IMR-90 (cell line): Measurements from ENCODE around the gene KLK10. TPM values are rescaled to one million over a fixed set of nuclear protein-coding genes. Genes with fewer than 3 reads are reported as not detected.

ENCODE experiments used
- ATAC-seq: fragments of 200-7000 bp; cut with Tn5 transposase; 2 replicates; pipeline ENCODE4 v1.9.1; 2020; ENCODE audit warnings: low read depth, mild to moderate bottlenecking, moderate library complexity
- BruUV-seq: library from RNA; stranded (reverse); fragments of 400-500 nt; replicated peaks from 2 replicates; lab custom pipeline; 2021; lab: Mats Ljungman, UMichigan
- CTCF ChIA-PET: fragments of 300-600 bp; formaldehyde crosslinking; extraction: SDS; loops from one replicate; lab custom pipeline; 2021; ENCODE audit warnings: antibody characterized with exemption; lab: Yijun Ruan, JAX
- POLR2A ChIA-PET: fragments of 300-600 bp; sonication (Branson Sonifier 250); formaldehyde crosslinking; loops from one replicate; lab custom pipeline; 2022; ENCODE audit warnings: antibody characterized with exemption; ENCODE audit not compliant: unreplicated experiment; lab: Charles Lee
- DNase-seq: peaks from one replicate; pipeline ENCODE4 v3.0.0; 2013
- H2AFZ ChIP-seq: replicated peaks from 2 replicates; pipeline ENCODE3; 2013; ENCODE audit warnings: low read length, mild to moderate bottlenecking; ENCODE audit not compliant: poor library complexity
- H2AK5ac ChIP-seq: 2 replicates; pipeline ENCODE4 v1.6.1; 2013; ENCODE audit warnings: low read depth, low read length, inconsistent platforms
- H2AK9ac ChIP-seq: replicated peaks from 2 replicates; pipeline ENCODE3; 2013; ENCODE audit warnings: mild to moderate bottlenecking, low read depth, low read length, moderate library complexity; ENCODE audit not compliant: poor library complexity
- H2BK120ac ChIP-seq: 2 replicates; pipeline ENCODE4 v1.6.1; 2013; ENCODE audit warnings: low read depth, low read length, inconsistent platforms
- H2BK15ac ChIP-seq: 3 replicates; pipeline ENCODE4 v1.6.1; 2013; ENCODE audit warnings: low read depth, low read length, inconsistent platforms
- H2BK20ac ChIP-seq: 2 replicates; pipeline ENCODE4 v1.6.1; 2013; ENCODE audit warnings: low read depth, mild to moderate bottlenecking, inconsistent platforms, low read length, moderate library complexity
- H2BK5ac ChIP-seq: 2 replicates; pipeline ENCODE4 v1.6.1; 2013; ENCODE audit warnings: mild to moderate bottlenecking, low read depth, low read length, inconsistent platforms; ENCODE audit not compliant: poor library complexity, severe bottlenecking
- H3K14ac ChIP-seq: replicated peaks from 2 replicates; pipeline ENCODE4 v1.6.1; 2013; ENCODE audit warnings: low read depth, low read length, inconsistent platforms
- H3K18ac ChIP-seq: 2 replicates; pipeline ENCODE4 v1.6.1; 2013; ENCODE audit warnings: low read depth, low read length, control low read depth
- H3K23ac ChIP-seq: 2 replicates; pipeline ENCODE4 v1.6.1; 2013; ENCODE audit warnings: low read depth, low read length, inconsistent platforms
- H3K27ac ChIP-seq: 2 replicates; pipeline ENCODE4 v1.5.1; 2013; ENCODE audit warnings: mild to moderate bottlenecking, control low read depth, low read length; ENCODE audit not compliant: insufficient read depth
- H3K27me3 ChIP-seq: 2 replicates; pipeline ENCODE4 v1.6.1; 2013; ENCODE audit warnings: low read length; ENCODE audit not compliant: control insufficient read depth, insufficient read depth
- H3K36me3 ChIP-seq: 2 replicates; pipeline ENCODE4 v1.6.1; 2013; ENCODE audit warnings: low read length, mixed read lengths; ENCODE audit not compliant: control insufficient read depth, insufficient read depth
- H3K4ac ChIP-seq: 2 replicates; pipeline ENCODE4 v1.6.1; 2013; ENCODE audit warnings: low read depth, low read length, inconsistent platforms
- H3K4me1 ChIP-seq: 2 replicates; pipeline ENCODE4 v1.6.1; 2013; ENCODE audit warnings: low read length, mixed read lengths; ENCODE audit not compliant: control insufficient read depth, insufficient read depth
- H3K4me2 ChIP-seq: 2 replicates; pipeline ENCODE4 v1.6.1; 2013; ENCODE audit warnings: low read depth, mild to moderate bottlenecking, control low read depth, low read length, moderate library complexity
- H3K4me3 ChIP-seq: 2 replicates; pipeline ENCODE4 v1.5.1; 2013; ENCODE audit warnings: low read depth, mild to moderate bottlenecking, control low read depth, low read length, moderate library complexity; ENCODE audit not compliant: insufficient read depth
- H3K56ac ChIP-seq: 2 replicates; pipeline ENCODE4 v1.6.1; 2013; ENCODE audit warnings: low read length, inconsistent platforms; ENCODE audit not compliant: insufficient read depth; ENCODE audit errors: extremely low read depth
- H3K79me1 ChIP-seq, 2 experiments: 2 replicates each; pipeline ENCODE4 v1.6.1; 2013; ENCODE audit warnings: low read length in 2 of 2, inconsistent platforms in 1 of 2, low read depth in 1 of 2
- H3K9ac ChIP-seq: 2 replicates; pipeline ENCODE4 v1.6.1; 2013; ENCODE audit warnings: low read depth, low read length, control low read depth
- H3K9me1 ChIP-seq: 2 replicates; pipeline ENCODE4 v1.6.1; 2013; ENCODE audit warnings: low read length, inconsistent platforms; ENCODE audit not compliant: insufficient read depth
- H3K9me3 ChIP-seq: 2 replicates; pipeline ENCODE4 v1.6.1; 2013; ENCODE audit warnings: low read length; ENCODE audit not compliant: control insufficient read depth, insufficient read depth
- H4K20me1 ChIP-seq: 2 replicates; pipeline ENCODE4 v1.6.1; 2013; ENCODE audit warnings: low read length, inconsistent platforms; ENCODE audit not compliant: insufficient read depth
- H4K5ac ChIP-seq: 2 replicates; pipeline ENCODE4 v1.6.1; 2013; ENCODE audit warnings: mild to moderate bottlenecking, low read depth, low read length, control low read depth
- H4K8ac ChIP-seq, 2 experiments: 2 replicates each; pipeline ENCODE4 v1.6.1; 2013; ENCODE audit warnings: low read depth in 2 of 2, low read length in 2 of 2, control low read depth in 1 of 2, inconsistent platforms in 1 of 2
- H4K91ac ChIP-seq: 2 replicates; pipeline ENCODE4 v1.6.1; 2013; ENCODE audit warnings: low read depth, low read length, inconsistent platforms; ENCODE audit not compliant: insufficient read depth
- BHLHE40 ChIP-seq: fragments of 150-350 bp; IDR thresholded peaks from 2 replicates; pipeline ENCODE4 v1.6.1; 2016; ENCODE audit warnings: mild to moderate bottlenecking, low read depth, low read length
- CEBPB ChIP-seq: IDR thresholded peaks from 2 replicates; pipeline ENCODE4 v1.6.1; 2012; ENCODE audit warnings: low read depth, low read length, improper control_type of control experiment
- CHD1 ChIP-seq: IDR thresholded peaks from 2 replicates; pipeline ENCODE4 v1.6.1; 2012; ENCODE audit warnings: low read depth, low read length, improper control_type of control experiment
- FOS ChIP-seq: fragments of 150-350 bp; IDR thresholded peaks from 2 replicates; pipeline ENCODE4 v1.6.1; 2016; ENCODE audit warnings: low read depth, low read length
- MAFK ChIP-seq: IDR thresholded peaks from 2 replicates; pipeline ENCODE4 v1.6.1; 2012; ENCODE audit warnings: low read depth, low read length, improper control_type of control experiment
- MAZ ChIP-seq: IDR thresholded peaks from 2 replicates; pipeline ENCODE4 v1.6.1; 2012; ENCODE audit warnings: low read depth, mild to moderate bottlenecking, low read length, improper control_type of control experiment, moderate library complexity, borderline replicate concordance
- MXI1 ChIP-seq: IDR thresholded peaks from 2 replicates; pipeline ENCODE4 v1.6.1; 2012; ENCODE audit warnings: low read depth, mild to moderate bottlenecking, low read length, moderate library complexity, borderline replicate concordance
- NFE2L2 ChIP-seq: fragments of 150-350 bp; IDR thresholded peaks from 2 replicates; pipeline ENCODE4 v1.6.1; 2016; ENCODE audit warnings: low read depth, mild to moderate bottlenecking, low read length
- POLR2A ChIP-seq: IDR thresholded peaks from 2 replicates; pipeline ENCODE4 v1.6.1; 2012; ENCODE audit warnings: mild to moderate bottlenecking, low read depth, low read length
- RAD21 ChIP-seq: IDR thresholded peaks from 2 replicates; pipeline ENCODE4 v1.6.1; 2012; ENCODE audit warnings: low read length, improper control_type of control experiment
- RCOR1 ChIP-seq: IDR thresholded peaks from 2 replicates; pipeline ENCODE4 v1.6.1; 2012; ENCODE audit warnings: mild to moderate bottlenecking, low read length, improper control_type of control experiment; ENCODE audit not compliant: insufficient replicate concordance
- RFX5 ChIP-seq: IDR thresholded peaks from 2 replicates; pipeline ENCODE4 v1.8.0; 2012; ENCODE audit warnings: low read depth, mild to moderate bottlenecking, low read length, moderate library complexity
- SMC3 ChIP-seq: fragments of 150-350 bp; IDR thresholded peaks from 2 replicates; pipeline ENCODE4 v1.6.1; 2016; ENCODE audit warnings: low read depth, mild to moderate bottlenecking, antibody characterized with exemption, low read length, moderate library complexity
- USF2 ChIP-seq: fragments of 150-350 bp; IDR thresholded peaks from 2 replicates; pipeline ENCODE4 v1.6.1; 2017; ENCODE audit warnings: mild to moderate bottlenecking, antibody characterized with exemption, low read length, low read depth
- WGBS, 2 experiments: methylation state at CpG; one replicate each; pipeline versions ENCODE4 v1.1.5 to v1.1.7; 2013; ENCODE audit warnings: missing lambda C conversion rate in 2 of 2; ENCODE audit not compliant: insufficient read length in 1 of 2; ENCODE audit errors: extremely low coverage in 2 of 2; 5-methylcytosine and 5-hydroxymethylcytosine counted together
- dilution Hi-C: fragments of 300-500 bp; cut with HindIII; formaldehyde crosslinking; loops from one replicate; pipeline ENCODE4 v1.14.3; 2018; ENCODE audit warnings: low sequenced_read_pairs; ENCODE audit not compliant: unreplicated experiment
- in situ Hi-C: fragments of 300-500 bp; cut with MboI; formaldehyde crosslinking; loops from 3 replicates; pipeline ENCODE4 v1.14.3; 2019; ENCODE audit warnings: low sequenced_read_pairs, inconsistent platforms, mixed read lengths
- intact Hi-C: fragments of 100-400 bp; cut with micrococcal nuclease; formaldehyde crosslinking; loops from 2 replicates; pipeline ENCODE4 v1.10.0; 2022
- polyA plus RNA-seq, 3 experiments: library from polyadenylated mRNA; depleted of rRNA; stranded (reverse); fragments of >200 nt; gene quantifications; 2 replicates each; pipeline ENCODE4 v1.2.3, GENCODE V29; 2012; ENCODE audit warnings: low replicate concordance in 1 of 3
- total RNA-seq: library from RNA; depleted of rRNA; stranded (reverse); fragments of >200 nt; gene quantifications from 2 replicates; pipeline ENCODE4 v1.2.3, GENCODE V29; 2012
- TF ChIP-seq, protein P1 (sequence below): fragments of 150-350 bp; IDR thresholded peaks from 2 replicates; pipeline ENCODE4 v1.6.1; 2016; ENCODE audit warnings: low read depth, mild to moderate bottlenecking, low read length, moderate library complexity, borderline replicate concordance
- TF ChIP-seq, protein P2 (sequence below): conservative IDR thresholded peaks from 2 replicates; pipeline ENCODE4 v1.5.1; 2012; ENCODE audit warnings: mild to moderate bottlenecking, low read depth, low read length, improper control_type of control experiment

Gene KLK10
- total and polyA plus RNA-seq, 2 of the 4 experiments (the other 2 are of a cell fraction): not detected

DNA sequence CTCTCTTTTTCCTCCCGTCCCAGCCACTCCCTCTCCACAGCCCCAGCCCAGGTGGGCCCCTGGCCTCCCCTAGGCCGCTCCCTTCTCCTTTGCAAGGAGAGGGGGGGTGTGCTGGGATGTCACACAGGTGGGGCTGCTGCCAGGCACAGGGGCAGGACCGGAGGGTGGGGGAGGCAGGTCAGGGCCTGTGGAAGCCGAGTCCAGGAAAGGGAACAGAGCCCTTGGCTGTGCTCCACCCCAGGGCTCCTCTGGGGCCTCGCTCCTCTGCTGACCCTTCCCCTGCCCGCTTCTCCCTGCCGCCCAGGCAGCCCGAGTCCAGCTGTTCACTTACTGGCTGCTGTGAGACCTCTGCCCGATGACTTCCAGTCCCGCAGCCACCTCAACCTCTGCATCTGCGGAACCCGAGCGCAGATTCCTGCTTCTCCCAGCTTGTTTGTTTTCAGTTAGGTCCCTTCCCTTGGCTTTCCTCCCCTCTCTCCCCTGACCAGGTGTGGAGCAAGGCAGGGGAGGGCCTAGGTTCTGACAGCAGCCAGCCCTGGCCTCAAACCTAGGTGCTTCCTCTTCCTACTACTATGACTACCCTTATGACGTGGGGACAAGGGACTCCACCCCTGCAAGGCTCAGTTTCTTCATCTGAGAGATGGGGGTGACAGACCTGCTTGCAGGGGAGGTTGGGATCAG lies 7.8 kb upstream of the KLK10 start:
- H3K9me1 ChIP-seq: no peaks in the 10 kb centered on the region

More for the DNA sequence above, 7.8 kb upstream of the KLK10 start:
- WGBS, 2 experiments: 14% methylated on average over 4 of the region's 14 CpGs; no CpG with 5 or more reads in 1 of the 2 experiments
- H2BK15ac ChIP-seq: no peak overlapping the region
- BruUV-seq: no TSS peak
- H2AK5ac ChIP-seq: no peak overlapping the region
- no peak overlapping the region for H3K18ac ChIP-seq
- no peak overlapping the region for H2AFZ ChIP-seq
- H2BK120ac ChIP-seq: no peak overlapping the region
- no peak overlapping the region for H3K4ac ChIP-seq
- H3K27ac ChIP-seq: no peak overlapping the region
- no peaks in the 10 kb centered on the region for H3K36me3 ChIP-seq
- no peaks in the 10 kb centered on the region for H3K79me1 ChIP-seq
- H2BK20ac ChIP-seq: no peak overlapping the region
- TF ChIP-seq, protein P1, sequence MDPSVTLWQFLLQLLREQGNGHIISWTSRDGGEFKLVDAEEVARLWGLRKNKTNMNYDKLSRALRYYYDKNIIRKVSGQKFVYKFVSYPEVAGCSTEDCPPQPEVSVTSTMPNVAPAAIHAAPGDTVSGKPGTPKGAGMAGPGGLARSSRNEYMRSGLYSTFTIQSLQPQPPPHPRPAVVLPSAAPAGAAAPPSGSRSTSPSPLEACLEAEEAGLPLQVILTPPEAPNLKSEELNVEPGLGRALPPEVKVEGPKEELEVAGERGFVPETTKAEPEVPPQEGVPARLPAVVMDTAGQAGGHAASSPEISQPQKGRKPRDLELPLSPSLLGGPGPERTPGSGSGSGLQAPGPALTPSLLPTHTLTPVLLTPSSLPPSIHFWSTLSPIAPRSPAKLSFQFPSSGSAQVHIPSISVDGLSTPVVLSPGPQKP: no peak
- TF ChIP-seq FOS: no peak
- TF ChIP-seq, protein P2, sequence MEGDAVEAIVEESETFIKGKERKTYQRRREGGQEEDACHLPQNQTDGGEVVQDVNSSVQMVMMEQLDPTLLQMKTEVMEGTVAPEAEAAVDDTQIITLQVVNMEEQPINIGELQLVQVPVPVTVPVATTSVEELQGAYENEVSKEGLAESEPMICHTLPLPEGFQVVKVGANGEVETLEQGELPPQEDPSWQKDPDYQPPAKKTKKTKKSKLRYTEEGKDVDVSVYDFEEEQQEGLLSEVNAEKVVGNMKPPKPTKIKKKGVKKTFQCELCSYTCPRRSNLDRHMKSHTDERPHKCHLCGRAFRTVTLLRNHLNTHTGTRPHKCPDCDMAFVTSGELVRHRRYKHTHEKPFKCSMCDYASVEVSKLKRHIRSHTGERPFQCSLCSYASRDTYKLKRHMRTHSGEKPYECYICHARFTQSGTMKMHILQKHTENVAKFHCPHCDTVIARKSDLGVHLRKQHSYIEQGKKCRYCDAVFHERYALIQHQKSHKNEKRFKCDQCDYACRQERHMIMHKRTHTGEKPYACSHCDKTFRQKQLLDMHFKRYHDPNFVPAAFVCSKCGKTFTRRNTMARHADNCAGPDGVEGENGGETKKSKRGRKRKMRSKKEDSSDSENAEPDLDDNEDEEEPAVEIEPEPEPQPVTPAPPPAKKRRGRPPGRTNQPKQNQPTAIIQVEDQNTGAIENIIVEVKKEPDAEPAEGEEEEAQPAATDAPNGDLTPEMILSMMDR: no peak
- no peak for TF ChIP-seq CHD1
- TF ChIP-seq RFX5: no peak
- no peak for TF ChIP-seq USF2
- TF ChIP-seq NFE2L2: no peak
- no peak for TF ChIP-seq CEBPB
- TF ChIP-seq SMC3: no peak
- TF ChIP-seq BHLHE40: no peak
- TF ChIP-seq POLR2A: no peak
- TF ChIP-seq MAFK: no peak
- no peak for TF ChIP-seq MAZ
- no peak for TF ChIP-seq RAD21
- no peak for TF ChIP-seq MXI1
- no peak for TF ChIP-seq RCOR1
- CTCF ChIA-PET: no interaction called here
- H3K23ac ChIP-seq: no peak overlapping the region
- in situ Hi-C loops: no loop called here
- no peak overlapping the region for H3K4me3 ChIP-seq
- no peak overlapping the region for H4K91ac ChIP-seq
- no peaks in the 10 kb centered on the region for H3K4me1 ChIP-seq
- POLR2A ChIA-PET: no interaction called here
- no peak overlapping the region for H2AK9ac ChIP-seq
- ATAC-seq (no peak), DNase-seq (no peak)
- no peak overlapping the region for H3K9ac ChIP-seq
- no peak overlapping the region for H2BK5ac ChIP-seq
- peaks cover 4% of the 10 kb centered on the region; the same call in 1 of the 2 replicates for H3K9me3 ChIP-seq
- H3K27me3 ChIP-seq: no peaks in the 10 kb centered on the region
- H3K56ac ChIP-seq: no peak overlapping the region
- no peak overlapping the region for H3K4me2 ChIP-seq
- H4K8ac ChIP-seq: no peak overlapping the region
- no peaks in the 10 kb centered on the region for H4K20me1 ChIP-seq
- no peak overlapping the region for H4K5ac ChIP-seq
- no peak overlapping the region for H3K14ac ChIP-seq
- intact Hi-C loops: no loop called here
- dilution Hi-C loops: no loop called here
